Neural cell (in vitro differentiated cells): ENCODE measurements around the gene SDK1.

Experiments used
- EP300 ChIP-seq: fragments of 450-650 bp; conservative IDR thresholded peaks from 2 replicates; pipeline ENCODE4 v1.6.1; 2014; ENCODE audit warnings: antibody characterized with exemption, mild to moderate bottlenecking, moderate library complexity; ENCODE audit not compliant: poor library complexity, severe bottlenecking
- EZH2 ChIP-seq: fragments of 200-600, 300-800 bp; shearing (Covaris generic), sonication (generic); IDR thresholded peaks from 2 replicates; pipeline ENCODE4 v1.6.1; 2014; ENCODE audit warnings: antibody characterized with exemption, low read length, borderline replicate concordance, mild to moderate bottlenecking; ENCODE audit not compliant: insufficient read depth, poor library complexity, severe bottlenecking
- POLR2AphosphoS5 ChIP-seq: IDR thresholded peaks from 2 replicates; pipeline ENCODE4 v1.6.1; 2012
- RAD21 ChIP-seq: fragments of 450-650 bp; conservative IDR thresholded peaks from 2 replicates; pipeline ENCODE4 v1.6.1; 2014; ENCODE audit warnings: antibody characterized with exemption, mild to moderate bottlenecking, moderate library complexity
- REST ChIP-seq: IDR thresholded peaks from 2 replicates; pipeline ENCODE4 v1.6.1; 2012; ENCODE audit warnings: borderline replicate concordance
- SMC3 ChIP-seq: fragments of 450-650 bp; conservative IDR thresholded peaks from 2 replicates; pipeline ENCODE4 v1.6.1; 2014; ENCODE audit warnings: antibody characterized with exemption, mild to moderate bottlenecking, moderate library complexity; ENCODE audit not compliant: poor library complexity
- TAF1 ChIP-seq: IDR thresholded peaks from 2 replicates; pipeline ENCODE4 v1.6.1; 2012; ENCODE audit warnings: low read depth
- TF ChIP-seq, protein P1 (sequence below): fragments of 450-650 bp; IDR thresholded peaks from 2 replicates; pipeline ENCODE4 v1.5.1; 2014; ENCODE audit warnings: antibody characterized with exemption, mild to moderate bottlenecking, moderate library complexity; ENCODE audit not compliant: poor library complexity, severe bottlenecking

DNA sequence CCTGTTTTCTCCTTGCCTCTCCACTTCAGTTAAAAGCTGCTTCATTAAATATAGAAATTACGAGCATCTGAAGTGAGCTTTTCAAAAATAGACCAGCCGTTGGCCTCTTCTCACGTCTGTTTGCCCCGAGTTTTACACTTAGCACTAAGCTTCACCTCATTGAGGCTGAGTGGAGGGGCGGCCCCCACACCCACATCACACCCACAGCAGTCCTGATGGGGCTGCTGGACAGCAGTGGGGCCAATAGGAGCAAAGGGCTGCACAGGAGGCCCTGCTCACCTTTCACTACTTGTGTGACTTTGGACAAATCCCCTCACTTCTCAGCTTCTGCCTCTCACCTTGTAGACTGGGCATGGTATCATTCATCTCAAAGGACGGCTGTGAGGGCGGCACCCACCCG is 677.8 kb downstream of the SDK1 start:
- TF ChIP-seq, protein P1, sequence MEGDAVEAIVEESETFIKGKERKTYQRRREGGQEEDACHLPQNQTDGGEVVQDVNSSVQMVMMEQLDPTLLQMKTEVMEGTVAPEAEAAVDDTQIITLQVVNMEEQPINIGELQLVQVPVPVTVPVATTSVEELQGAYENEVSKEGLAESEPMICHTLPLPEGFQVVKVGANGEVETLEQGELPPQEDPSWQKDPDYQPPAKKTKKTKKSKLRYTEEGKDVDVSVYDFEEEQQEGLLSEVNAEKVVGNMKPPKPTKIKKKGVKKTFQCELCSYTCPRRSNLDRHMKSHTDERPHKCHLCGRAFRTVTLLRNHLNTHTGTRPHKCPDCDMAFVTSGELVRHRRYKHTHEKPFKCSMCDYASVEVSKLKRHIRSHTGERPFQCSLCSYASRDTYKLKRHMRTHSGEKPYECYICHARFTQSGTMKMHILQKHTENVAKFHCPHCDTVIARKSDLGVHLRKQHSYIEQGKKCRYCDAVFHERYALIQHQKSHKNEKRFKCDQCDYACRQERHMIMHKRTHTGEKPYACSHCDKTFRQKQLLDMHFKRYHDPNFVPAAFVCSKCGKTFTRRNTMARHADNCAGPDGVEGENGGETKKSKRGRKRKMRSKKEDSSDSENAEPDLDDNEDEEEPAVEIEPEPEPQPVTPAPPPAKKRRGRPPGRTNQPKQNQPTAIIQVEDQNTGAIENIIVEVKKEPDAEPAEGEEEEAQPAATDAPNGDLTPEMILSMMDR = no peak
- no peak for TF ChIP-seq SMC3
- TF ChIP-seq REST = no peak
- TF ChIP-seq POLR2AphosphoS5 = no peak
- TF ChIP-seq EP300 = no peak
- TF ChIP-seq EZH2 = no peak
- TF ChIP-seq RAD21 = no peak
- TF ChIP-seq TAF1 = no peak
